ENCODE data around the gene CFHR4. TPM values are rescaled to one million over a fixed set of nuclear protein-coding genes. Genes with fewer than 3 reads are reported as not detected.
A peak's percentile ranks its signal among the peaks of the same experiment; 100 is the strongest.

The CFHR4 gene
- total and polyA plus RNA-seq, 2 of the 13 experiments (the other 11 are each of a cell fraction or from before 2014, with no cell fraction given): not detected

GRCh38 chr1:196897158-196897828 lies 9.4 kb downstream of the CFHR4 start:
- peak; percentile 34; the same call in 1 of the 3 replicates for ATAC-seq

More at GRCh38 chr1:196897158-196897828, 9.4 kb downstream of the CFHR4 start:
- intact Hi-C loops (cut with micrococcal nuclease; ENCODE audit: unreplicated experiment): no loop called here
- H4K20me1 ChIP-seq (ENCODE audit: insufficient read depth, low read length): no peaks in the 10 kb centered on the region
- H3K4me2 ChIP-seq (ENCODE audit: low read depth, low read length): no peak overlapping the region
- DNase-seq (ENCODE audit: low spot score) (no peak), FAIRE-seq (no peak)
- BruUV-seq (replicated peaks): no TSS peak
- H3K4me1 ChIP-seq (ENCODE audit: insufficient read depth, low read length): no peaks in the 10 kb centered on the region
- ChIA-PET POLR2A (no interaction called here), CTCF (ENCODE audit: low intra/inter-chr PET ratio, low total read pairs) (no interaction called here)
- no peaks in the 10 kb centered on the region for H3K79me2 ChIP-seq (ENCODE audit: insufficient read depth, low read length)
- 82% methylated on average over 16 of the region's 26 CpGs for WGBS (ENCODE audit: low lambda C conversion rate)
- H3K9ac ChIP-seq (ENCODE audit: insufficient read depth, low read depth, low read length): no peak overlapping the region
- no peaks in the 10 kb centered on the region for H3K9me3 ChIP-seq (ENCODE audit: low read length)
- no peaks in the 10 kb centered on the region for H3K27me3 ChIP-seq (ENCODE audit: control insufficient read depth in 1 of 2, insufficient read depth in 2 of 2, low read length in 2 of 2)
- no peaks in the 10 kb centered on the region for H3K36me3 ChIP-seq (replicated peaks in 1 of 2; ENCODE audit: control insufficient read depth in 1 of 2, insufficient read depth in 2 of 2, low read length in 2 of 2)
- in situ Hi-C loops (cut with HindIII; ENCODE audit: extremely low pct_ligation_motif_present, low pct_unique_long_range_greater_than_20kb): no loop called here
- TF ChIP-seq PBX3 (CRISPR knock-in tag; IDR thresholded peaks at IDR 0.05; ENCODE audit: borderline replicate concordance): no peak
- no peak for TF ChIP-seq HOXA5 (CRISPR knock-in tag; IDR thresholded peaks at IDR 0.05)
- no peak for TF ChIP-seq SNAI1 (CRISPR knock-in tag; IDR thresholded peaks at IDR 0.05; ENCODE audit: borderline replicate concordance)
- TF ChIP-seq TBL1XR1 (IDR thresholded peaks at IDR 0.05; ENCODE audit: borderline replicate concordance, low read length, partially characterized antibody): no peak
- TF ChIP-seq ZNF543 (CRISPR knock-in tag; IDR thresholded peaks at IDR 0.05): no peak
- no peak for TF ChIP-seq ARID5B (CRISPR knock-in tag; IDR thresholded peaks at IDR 0.05)
- TF ChIP-seq LCORL (IDR thresholded peaks at IDR 0.05): no peak
- no peak for TF ChIP-seq LCORL (CRISPR knock-in tag; IDR thresholded peaks at IDR 0.05)
- no peak for TF ChIP-seq MTF1 (CRISPR knock-in tag; IDR thresholded peaks at IDR 0.05)
- TF ChIP-seq, protein P1, sequence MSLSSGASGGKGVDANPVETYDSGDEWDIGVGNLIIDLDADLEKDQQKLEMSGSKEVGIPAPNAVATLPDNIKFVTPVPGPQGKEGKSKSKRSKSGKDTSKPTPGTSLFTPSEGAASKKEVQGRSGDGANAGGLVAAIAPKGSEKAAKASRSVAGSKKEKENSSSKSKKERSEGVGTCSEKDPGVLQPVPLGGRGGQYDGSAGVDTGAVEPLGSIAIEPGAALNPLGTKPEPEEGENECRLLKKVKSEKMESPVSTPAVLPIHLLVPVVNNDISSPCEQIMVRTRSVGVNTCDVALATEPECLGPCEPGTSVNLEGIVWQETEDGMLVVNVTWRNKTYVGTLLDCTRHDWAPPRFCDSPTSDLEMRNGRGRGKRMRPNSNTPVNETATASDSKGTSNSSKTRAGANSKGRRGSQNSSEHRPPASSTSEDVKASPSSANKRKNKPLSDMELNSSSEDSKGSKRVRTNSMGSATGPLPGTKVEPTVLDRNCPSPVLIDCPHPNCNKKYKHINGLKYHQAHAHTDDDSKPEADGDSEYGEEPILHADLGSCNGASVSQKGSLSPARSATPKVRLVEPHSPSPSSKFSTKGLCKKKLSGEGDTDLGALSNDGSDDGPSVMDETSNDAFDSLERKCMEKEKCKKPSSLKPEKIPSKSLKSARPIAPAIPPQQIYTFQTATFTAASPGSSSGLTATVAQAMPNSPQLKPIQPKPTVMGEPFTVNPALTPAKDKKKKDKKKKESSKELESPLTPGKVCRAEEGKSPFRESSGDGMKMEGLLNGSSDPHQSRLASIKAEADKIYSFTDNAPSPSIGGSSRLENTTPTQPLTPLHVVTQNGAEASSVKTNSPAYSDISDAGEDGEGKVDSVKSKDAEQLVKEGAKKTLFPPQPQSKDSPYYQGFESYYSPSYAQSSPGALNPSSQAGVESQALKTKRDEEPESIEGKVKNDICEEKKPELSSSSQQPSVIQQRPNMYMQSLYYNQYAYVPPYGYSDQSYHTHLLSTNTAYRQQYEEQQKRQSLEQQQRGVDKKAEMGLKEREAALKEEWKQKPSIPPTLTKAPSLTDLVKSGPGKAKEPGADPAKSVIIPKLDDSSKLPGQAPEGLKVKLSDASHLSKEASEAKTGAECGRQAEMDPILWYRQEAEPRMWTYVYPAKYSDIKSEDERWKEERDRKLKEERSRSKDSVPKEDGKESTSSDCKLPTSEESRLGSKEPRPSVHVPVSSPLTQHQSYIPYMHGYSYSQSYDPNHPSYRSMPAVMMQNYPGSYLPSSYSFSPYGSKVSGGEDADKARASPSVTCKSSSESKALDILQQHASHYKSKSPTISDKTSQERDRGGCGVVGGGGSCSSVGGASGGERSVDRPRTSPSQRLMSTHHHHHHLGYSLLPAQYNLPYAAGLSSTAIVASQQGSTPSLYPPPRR (CRISPR knock-in tag; IDR thresholded peaks at IDR 0.05; ENCODE audit: borderline replicate concordance): no peak
- TF ChIP-seq NR2C2 (CRISPR knock-in tag; IDR thresholded peaks at IDR 0.05; ENCODE audit: borderline replicate concordance): no peak
- H2AFZ ChIP-seq (ENCODE audit: low read length): no peak overlapping the region
- H3K4me3 ChIP-seq (replicated peaks in 1 of 3; ENCODE audit: insufficient read depth in 1 of 3, low read depth in 2 of 3, low read length in 3 of 3): no peak overlapping the region
- H3K27ac ChIP-seq (ENCODE audit: extremely low read length, insufficient read depth, low read length): no peak overlapping the region

Data from HepG2 (cell line).